DMS153 (cell line): ENCODE results near the gene CDC42BPA.

ENCODE experiments used
- DNase-seq: peaks from one replicate; lab custom pipeline; 2025; lab: John Stamatoyannopoulos, UW

Gene CDC42BPA

DNA sequence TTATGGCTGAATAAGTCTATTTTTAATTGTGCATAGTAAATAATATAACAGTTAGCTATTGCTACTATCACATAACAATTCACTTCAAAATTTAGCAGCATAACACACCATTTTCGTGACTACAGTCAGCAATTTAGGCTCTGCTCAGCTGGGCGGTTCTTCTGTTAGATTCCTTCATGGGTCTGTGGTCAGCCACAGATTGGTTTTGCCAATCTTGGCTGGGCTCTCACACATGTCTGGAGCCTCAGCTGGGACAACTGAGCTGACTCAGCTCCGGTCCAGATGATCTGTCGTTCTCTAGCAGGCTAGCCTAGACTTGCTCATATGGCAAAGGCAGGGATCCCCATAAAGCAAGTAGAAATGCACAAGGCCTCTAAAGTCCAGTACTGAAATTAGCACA is 15.1 kb upstream of the CDC42BPA start:
- DNase-seq = no peak

DNA sequence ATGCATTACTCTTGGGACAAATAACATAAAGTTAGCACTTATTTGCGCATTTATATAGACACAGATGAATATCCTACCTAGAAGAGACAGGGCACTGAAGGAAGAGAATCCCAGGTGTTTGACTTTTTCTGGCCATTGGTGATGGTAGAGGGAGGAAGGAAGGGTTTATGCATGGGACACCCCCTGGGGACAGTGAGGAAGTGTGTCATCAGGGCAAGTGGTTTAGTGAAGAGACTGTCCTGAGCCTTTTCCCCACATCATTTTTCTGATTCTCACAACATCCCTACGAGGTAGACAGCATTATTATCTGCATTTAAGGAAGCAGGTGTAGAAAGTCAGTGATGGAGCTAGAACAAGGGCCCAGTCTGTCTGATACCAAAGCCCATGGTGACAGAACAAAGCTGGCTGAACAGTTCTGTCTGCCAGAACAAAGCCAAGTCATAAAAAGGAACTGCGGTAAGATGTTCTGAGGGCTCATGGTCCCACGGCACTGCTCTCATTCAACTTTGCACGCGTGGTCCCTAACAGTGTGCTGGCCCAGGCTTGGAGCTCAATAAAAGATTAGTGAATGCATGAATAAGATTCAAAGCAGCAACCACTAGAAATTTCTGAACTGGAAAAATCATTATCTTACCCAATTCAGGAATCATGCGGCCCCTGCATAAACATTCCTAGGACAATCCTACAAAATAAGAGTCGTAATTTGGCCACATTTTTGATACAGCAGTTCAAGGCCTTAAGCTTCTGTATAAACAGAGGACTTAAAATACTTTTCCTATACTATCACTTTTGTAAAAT is 12.2 kb upstream of the CDC42BPA start:
- no peak for DNase-seq

DNA sequence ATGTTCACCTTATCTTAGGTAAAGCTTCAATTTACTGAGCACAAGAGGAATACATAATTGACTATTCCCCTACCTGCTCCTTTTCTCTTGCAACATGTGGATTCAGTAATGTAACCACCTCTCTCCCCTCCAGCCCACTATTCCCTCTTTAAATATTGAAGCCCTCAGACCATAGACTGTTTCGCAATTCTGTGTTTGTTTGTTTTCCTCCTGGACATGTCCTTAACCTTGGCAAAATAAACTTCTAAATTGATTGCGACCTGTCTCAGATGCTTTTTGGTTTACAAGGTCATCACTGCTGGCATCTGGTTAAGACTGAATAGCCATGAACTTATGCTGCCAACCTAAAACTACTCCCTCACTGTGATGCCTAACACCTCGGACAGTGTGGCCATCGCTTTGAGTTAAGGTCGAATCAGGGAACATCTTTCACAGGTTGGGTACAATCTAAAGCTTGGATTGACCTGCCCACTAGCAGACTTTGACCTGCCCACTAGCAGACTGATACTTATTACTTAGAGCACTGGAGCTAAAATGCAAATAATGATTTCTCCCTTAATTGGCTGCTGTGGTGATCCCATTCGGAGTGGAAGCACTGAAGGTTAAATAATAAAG is 10.2 kb upstream of the CDC42BPA start:
- no peak for DNase-seq

DNA sequence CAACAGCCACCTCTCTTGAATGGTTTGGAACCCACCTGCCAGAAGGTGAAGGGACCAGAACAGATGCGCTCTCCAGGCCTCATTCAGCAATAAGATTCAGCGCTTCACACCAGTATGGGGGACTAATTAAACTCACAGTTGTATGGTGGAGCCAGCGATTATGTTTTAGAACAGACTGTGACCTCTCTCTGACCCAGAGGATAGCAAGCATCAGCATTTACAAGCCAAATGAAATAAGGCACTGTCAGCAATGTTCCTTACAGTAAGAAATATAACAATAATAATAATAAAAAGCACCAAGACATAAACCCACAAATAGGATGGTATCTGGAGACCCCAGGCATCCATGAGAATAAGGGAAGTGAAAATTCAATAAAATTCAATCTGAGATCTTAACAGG is 6.9 kb upstream of the CDC42BPA start:
- DNase-seq = no peak

DNA sequence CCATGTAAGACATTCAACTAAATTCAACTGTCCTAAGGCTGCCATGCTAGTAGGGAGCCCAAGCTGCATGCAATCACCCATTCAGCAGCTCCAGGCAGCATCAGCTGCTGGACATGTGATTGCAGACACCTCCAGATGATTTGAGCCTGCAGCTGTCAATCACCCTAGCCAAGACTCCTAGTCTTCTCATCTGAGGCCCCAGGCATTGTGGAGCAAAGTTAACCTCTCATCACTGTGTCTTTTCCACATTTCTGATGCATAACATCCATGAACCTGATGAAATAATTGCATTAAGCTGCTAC is 5.6 kb upstream of the CDC42BPA start:
- DNase-seq = no peak

DNA sequence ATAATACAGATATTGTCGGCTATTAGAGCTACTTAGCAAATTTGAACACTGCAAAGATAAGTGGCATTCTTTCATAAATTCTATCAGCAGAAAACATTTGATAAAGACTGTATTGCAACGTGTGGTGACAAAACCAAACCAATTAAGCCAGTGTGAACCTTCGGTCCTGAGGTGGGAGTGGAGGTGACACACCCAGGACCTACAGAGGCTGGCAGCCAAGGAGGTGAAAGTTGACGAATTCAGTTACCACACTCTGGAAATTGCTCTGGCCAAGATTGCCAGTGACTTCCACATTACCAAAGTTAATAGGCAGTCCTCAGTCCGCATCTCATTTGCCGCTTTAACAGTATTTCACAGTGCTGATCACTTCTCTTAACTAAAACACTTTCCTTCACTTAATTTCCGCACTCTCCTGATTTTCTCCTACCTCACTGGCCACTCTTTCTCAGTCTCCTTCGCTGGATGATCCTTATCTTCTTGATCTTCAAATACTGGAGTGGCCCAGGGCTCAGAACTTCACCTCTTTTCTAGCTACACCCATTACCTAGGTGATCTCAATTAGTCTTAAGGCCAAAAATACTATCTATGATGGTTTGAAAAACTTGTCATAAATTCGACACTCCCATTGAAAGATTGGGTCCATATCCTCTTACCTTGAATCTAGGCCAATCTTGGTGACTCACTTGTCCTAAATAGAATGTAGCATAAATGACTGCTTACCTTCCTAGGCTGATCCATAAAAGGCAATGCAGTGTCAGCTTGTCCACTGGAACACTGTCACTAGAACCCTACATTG is 5.1 kb upstream of the CDC42BPA start:
- no peak for DNase-seq

DNA sequence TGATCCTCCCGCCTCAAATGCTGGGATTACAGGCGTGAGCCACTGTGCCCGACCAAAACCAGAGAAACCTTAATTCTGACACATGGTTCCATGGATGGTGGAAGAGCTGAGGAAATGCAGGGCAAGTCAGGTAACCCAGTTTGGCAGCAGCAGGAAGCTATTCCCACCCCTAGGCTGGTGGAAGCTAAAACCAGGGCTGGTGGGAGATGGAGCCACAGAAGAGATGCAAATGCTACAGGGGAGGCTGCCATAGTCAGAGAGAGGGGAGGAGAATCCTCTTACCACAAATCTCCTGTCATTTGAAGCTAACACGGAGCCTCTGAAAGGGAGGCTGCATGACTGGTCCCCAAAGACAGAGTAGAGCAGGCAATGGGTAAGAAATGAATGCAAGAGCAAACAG is 4.1 kb upstream of the CDC42BPA start:
- no peak for DNase-seq

DNA sequence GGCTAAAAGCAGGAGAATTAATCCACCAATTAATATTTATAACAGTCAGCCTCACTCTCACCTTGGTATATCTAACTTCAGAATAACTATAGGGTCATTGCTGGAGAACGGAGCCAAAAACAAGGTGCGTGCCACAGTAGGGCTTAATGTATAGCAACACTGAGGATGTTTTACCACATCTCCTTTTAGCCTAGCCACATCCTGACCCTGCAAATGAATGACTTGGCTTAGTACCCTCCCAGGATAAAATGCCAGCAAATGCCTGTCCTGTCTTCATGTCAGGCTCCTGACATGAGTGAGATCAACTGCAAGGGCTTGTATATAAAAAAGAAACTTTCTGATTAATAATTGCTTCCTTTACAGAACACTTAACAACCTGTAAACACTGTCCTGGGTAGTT is 2.7 kb upstream of the CDC42BPA start:
- DNase-seq = no peak

DNA sequence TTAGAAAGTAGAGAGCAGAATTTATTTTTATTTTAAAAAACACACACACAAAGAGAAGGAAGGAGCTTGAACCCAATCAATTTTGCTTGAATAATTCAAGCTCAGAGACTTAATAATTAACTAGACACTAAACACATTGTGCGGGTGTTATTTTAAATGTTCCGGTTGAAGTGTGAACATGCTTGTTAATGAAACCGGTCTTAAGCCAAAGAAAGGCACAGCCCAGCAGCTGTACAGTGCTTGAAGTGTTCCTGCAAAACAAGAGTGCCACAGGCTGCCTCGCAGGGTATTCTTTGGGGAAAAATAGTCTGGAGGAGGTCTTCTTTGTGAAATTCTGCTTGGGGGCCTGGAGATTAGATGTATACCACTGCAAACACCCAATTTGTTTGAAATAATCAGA is 2.2 kb upstream of the CDC42BPA start:
- DNase-seq = no peak

DNA sequence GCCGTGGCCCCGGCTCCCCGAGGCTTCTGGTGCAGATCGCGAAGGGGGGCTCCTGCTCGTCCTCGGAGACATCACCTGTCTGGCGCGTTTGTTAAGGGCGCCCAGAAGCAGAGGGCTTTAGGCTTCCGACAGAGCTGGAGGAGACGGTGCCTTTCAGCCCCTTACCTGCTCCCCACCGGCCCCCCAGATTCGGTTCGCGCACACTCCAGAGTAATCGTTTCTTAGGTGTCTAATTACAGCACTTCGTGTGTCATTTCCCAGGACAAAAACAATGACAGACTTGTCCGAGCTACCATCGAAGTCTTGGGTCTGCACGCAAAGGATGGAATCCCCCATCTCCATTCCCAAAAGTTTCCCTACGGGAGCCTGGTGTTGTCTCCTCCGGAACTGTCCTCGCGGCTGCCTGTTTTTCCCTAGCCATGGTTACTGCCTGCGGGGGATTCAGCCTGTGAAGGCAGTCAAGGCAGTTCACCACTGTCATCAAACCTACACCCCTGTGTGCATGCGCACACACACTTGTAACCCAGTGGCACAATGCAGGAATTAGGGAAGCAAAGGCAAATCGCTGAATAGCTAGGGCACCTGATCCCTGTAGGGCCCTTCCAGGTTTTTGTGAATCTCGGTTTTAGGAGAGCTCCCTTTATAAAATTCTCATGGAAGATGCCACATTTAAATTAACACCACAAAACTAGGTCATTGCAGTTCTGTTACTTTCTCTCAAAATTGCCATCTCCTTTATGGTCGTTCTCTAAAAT is 738 bp upstream of the CDC42BPA start:
- DNase-seq = peak; percentile 63

DNA sequence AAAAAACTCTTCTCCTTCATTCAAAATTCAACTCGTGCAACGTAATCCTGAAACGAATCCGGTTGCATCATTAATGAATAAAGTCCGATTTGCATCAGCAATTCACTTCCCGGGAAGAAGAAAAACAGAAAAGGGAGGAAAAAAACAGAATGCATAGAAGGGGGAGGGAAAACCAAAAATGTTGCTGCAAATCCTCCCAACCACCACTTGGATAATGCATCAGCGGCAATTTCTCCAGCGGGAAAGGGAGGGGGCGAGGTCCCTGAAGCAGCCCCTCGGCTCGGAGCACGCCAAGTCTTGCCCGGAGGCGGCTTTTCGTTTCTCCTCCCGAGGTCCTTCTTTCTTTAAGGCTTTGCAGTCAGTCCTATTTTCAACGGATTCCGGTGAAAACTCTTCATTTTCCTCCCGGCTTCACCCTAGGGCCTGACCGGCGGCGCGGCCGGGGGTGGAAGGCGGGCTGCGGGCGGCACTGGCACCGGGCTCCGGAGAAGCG is 723 bp downstream of the CDC42BPA start:
- peak; percentile 46 for DNase-seq

DNA sequence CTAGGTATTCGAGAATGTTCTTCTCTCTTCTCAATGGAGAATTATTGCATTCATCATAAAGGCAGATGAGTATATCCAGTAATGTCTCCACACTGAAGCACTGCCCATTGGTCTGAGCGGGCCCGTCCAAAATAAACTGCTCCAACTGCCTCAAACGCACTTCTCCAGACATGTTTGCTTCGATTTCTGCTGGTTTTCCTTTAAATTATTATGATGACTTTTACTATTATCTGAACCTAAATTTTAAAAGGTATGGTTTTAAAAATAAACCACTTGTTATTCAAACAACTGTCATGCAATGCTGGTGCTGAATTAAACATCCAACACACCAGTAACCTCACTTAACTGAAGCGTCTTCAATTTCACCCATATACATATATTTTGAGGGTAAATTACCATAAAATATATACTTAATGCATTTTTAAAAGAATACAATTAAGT is 1.3 kb downstream of the CDC42BPA start:
- no peak for DNase-seq

DNA sequence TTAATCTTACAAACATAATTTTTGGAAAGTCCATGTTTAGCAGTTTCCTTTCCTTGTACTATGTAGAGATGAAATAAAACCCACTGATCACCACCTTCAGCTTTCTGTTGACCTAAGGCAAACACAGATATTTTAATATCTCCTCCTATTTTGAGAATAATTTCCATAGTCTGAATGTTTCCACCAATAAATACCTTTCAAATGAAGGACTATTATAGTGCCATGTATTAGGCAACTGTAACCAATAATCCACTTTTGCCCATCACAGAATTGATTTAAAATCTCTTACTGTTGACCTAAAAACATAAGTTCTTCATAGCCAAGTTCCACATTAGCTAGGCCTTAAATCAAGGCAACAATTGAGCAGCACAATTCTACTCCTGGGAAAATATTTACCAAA is 1.8 kb downstream of the CDC42BPA start:
- no peak for DNase-seq

DNA sequence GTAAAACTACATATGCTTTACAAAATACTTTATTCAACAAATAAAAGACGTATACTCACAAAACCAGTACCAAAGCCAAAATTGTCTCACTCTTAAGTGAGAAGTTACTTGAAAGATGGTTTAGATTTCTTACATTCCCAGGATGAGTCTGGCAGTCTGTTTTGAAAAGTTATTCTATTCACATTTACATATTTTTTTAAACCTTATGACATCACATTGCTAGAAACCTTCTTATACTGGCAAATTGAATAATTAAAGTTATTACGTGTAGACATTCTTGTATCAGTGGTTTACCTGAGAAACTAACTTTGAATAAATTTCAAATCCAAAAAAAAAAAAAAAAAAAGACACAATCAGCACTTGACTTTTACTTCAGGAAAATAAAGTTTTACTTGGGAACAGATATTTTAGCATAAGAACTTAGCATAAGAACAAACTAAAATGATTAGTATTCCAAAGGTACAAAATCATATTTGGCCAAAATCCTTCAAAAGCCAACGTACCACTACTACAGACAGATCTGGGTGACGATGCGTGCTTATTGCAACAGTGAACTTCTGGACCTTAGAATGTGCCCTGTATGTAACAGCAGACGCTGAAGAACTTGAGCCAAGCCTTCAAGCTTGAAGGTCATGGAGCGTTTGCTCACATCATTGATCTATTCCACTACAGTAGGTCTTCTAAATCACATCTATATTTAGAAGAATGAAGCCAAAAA is 2.5 kb downstream of the CDC42BPA start:
- DNase-seq = no peak

DNA sequence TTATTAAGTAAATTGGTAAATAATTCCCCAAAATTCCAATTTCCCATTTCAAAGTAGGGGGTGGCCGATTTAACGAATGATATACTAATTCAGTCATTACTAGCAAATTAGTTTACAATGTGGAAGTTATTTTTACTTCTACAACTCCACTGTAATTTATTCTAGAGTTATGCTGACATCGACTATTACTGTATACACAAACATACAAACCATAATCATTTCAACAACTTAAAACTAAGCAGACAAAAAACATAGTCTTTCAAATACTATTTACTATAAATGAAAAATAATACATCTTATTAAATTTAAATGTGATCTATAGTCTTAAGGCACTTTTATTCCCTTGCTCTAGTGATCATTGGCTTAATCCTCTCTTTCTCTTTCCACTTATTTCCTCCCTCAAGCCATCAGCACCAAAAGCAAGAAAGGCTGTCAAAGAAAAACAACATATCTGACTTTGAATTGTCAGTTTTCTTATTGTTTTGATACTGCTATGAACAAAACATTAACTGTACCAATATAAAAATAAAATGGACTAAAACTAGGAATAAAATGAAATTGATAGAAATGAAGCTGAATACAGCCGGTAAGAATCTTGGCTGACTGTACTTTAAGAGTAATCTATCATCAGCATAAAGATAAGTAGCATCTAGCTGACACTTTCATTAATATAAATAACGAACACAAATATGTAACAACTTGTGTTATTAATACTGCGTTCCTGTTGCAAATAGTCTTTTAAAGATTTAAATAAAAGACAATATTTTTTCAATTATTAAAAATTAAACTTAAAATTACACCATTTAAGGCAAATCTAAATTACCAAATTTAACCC is 4.1 kb downstream of the CDC42BPA start:
- DNase-seq = no peak

DNA sequence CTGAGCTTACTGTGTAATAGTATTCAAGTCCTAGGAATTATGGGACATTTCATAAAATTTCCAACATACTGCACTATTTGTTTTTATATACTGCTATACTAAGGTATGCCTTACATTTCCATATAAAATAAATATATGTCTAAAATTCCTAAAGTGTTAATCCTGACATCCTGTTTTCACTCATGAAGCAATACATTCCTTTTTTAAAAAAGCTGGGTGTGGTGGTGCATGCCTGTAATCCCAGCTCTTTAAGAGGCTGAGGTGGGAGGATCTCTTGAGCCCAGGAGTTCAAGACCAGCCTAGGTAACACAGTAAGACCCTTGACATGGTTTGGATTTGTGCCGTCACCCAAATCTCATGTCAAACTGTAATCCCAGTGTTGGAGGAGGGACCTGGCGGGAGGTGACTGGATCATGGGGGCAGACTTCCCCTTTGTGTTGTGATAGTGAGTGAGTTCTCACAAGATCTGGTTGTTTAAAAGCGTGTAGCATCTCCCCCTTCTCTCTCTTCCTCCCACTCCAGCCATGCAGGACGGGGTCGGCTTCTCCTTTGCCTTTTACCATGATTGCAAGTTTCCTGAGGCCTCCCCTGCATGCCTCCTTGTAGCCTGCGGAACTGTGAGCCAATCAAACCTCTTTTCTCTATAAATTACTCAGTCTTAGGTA is 5.8 kb downstream of the CDC42BPA start:
- DNase-seq = no peak

DNA sequence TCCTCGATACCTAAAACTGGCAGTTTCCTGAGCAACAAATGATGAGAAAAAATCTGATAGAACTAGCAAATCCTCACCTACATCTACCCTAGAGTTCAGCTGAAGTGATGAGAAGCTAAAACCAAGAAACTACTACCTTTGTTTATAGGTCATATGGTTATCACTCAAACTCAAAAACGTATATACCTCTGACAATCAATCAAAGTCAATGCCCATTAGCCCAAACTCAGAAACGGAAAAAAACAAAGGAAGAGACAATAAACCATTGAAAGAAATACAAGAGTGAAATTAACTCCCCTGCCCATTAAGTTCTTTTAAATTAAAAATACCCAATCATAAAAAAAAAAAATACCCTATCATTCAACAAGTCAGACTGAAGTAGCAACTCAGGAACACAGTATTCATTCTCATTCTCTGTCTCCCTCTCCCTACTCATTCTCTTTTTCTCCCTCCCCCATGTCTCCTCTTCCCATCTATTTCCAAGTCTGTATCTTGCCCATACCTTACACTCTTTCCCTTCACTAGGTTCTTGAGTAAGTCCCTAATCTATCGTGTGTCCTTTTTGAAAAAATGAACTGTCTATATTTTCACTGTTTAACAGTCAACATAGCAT is 6.8 kb downstream of the CDC42BPA start:
- DNase-seq = no peak

DNA sequence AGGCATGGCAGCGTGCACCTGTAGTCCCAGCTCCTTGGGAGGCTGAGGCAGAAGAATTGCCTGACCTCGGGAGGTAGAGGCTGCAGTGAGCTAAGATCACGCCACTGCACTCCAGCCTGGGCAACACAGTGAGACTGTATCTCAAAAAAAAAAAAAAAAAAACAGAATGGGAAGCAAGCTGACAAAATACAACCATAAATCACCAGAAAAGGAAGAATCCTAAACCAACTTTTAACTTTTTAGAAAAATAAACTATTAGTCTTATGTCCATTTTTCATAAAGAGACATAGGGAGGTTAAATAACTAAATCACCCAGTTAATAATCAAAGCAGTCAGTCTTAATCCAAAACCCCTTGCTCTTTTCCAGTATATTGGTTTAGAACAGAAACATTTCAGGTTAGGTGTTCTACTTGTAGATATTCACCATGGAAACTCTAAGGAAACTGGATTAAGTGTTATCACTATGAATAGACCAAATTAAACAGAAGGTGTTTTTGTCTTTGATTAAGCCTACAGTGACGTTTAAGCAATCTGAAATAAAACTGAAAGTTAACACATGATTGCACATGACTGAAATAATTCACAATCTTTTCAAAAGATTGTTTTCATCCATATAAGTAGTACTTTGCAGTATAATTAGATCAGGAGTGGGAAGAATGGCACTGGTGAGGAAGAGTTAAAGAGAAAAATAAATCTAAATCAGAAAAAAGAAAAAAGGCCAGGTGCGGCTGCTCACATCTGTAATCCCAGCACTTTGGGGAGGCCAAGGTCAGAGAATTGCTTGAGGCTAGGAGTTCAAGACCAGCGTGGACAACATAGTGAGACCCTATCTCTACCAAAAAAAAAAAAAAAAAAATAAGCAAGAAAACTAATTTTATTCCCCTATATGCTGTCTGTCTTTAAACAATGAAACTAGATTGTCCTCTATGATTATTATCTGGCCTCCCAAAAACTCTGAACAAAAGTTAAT is 9.6 kb downstream of the CDC42BPA start:
- no peak for DNase-seq

DNA sequence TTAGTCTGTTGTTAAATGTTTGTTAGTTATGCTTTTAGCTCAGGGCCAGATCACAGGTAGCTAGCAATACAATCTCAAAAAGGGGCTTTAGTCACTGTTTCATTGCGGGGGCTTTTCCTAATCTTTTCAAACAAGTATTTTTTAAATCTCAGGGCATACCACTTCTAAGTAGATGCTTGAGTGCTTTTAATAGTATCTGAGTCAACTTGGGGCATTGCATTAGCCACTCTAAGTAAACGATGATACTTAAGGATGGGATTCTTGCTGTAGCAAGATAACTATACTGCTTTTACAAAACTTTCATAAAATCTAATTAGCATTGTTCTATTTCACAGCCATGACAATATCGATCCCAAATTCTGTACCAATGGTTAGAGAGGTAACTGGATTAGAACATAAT is 11.6 kb downstream of the CDC42BPA start:
- DNase-seq = no peak
